ENCODE data around the gene SNRPD1.

GRCh38 chr18:21663578-21663977 lies 51.5 kb downstream of the SNRPD1 start:
- TF ChIP-seq CTCF (conservative IDR thresholded peaks at IDR 0.05; ENCODE audit: low read depth in 2 of 2) (no peak), POLR2AphosphoS5 (IDR thresholded peaks at IDR 0.05; ENCODE audit: low read depth) (no peak), ETS1 (IDR thresholded peaks at IDR 0.05) (no peak), ZNF331 (CRISPR knock-in tag; IDR thresholded peaks at IDR 0.05; ENCODE audit: low read depth) (no peak), EZH2 (IDR thresholded peaks at IDR 0.05; ENCODE audit: low read depth, unreplicated experiment) (no peak), REST (IDR thresholded peaks at IDR 0.05; ENCODE audit: unreplicated experiment) (no peak), JUNB (IDR thresholded peaks at IDR 0.05; ENCODE audit: unreplicated experiment) (no peak), EZH2phosphoT487 (IDR thresholded peaks at IDR 0.05; ENCODE audit: unreplicated experiment) (no peak), CREB1 (CRISPR knock-in tag; IDR thresholded peaks at IDR 0.05; ENCODE audit: low read depth) (no peak), ZNF462 (CRISPR knock-in tag; IDR thresholded peaks at IDR 0.05) (no peak)

All from GM23338 (cell line).